Mesodermal cell (in vitro differentiated cells): Measurements from ENCODE around the gene MIA.
"Not testable (repeated sequence)": the region's sequence is repeated elsewhere in the genome, so short reads cannot be mapped to it uniquely, and the experiment has no call there.

Source experiments
- H3K27ac ChIP-seq: 2 replicates; pipeline ENCODE4 v1.7.0; 2013; ENCODE audit warnings: mild to moderate bottlenecking, low read depth, low read length, moderate library complexity; ENCODE audit not compliant: severe bottlenecking
- H3K36me3 ChIP-seq: 2 replicates; pipeline ENCODE4 v1.7.1; 2013; ENCODE audit warnings: mild to moderate bottlenecking, low read length, moderate library complexity; ENCODE audit not compliant: control insufficient read depth, insufficient read depth
- H3K4me1 ChIP-seq: one replicate; pipeline ENCODE4 v1.7.1; 2013; ENCODE audit warnings: mild to moderate bottlenecking, low read length; ENCODE audit not compliant: insufficient read depth, control insufficient read depth, poor library complexity, severe bottlenecking
- H3K4me3 ChIP-seq: 2 replicates; pipeline ENCODE4 v1.7.0; 2013; ENCODE audit warnings: low read length, control low read depth, mild to moderate bottlenecking; ENCODE audit not compliant: insufficient read depth, poor library complexity, severe bottlenecking; ENCODE audit errors: extremely low read depth
- H3K9me3 ChIP-seq: 2 replicates; pipeline ENCODE4 v1.7.1; 2013; ENCODE audit warnings: mild to moderate bottlenecking, low read length, moderate library complexity; ENCODE audit not compliant: control insufficient read depth
- WGBS, 2 experiments: methylation state at CpG; one replicate each; pipeline ENCODE4 v1.1.5; 2013; ENCODE audit warnings: missing lambda C conversion rate in 2 of 2; ENCODE audit not compliant: insufficient coverage in 2 of 2; 5-methylcytosine and 5-hydroxymethylcytosine counted together

Gene MIA

DNA sequence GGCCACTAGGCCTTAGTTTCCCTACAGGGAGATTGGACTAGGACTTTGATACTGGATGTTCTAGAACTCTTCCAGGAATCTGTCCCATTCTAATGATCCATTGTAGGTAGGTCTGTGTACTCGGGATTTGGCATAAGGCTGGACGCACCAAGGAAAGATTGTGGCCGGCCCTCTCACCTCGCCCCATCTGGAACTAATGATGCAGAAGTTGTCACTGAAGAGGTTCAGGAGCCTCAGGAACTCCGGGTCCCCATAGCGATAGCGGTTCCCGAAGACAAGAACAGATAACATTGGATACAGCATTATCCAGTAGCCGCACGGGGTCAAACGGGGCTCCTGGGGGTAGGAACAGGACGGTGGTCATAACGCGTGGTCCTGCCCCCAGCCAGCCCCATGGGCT is 34.8 kb downstream of the MIA start:
- Histone ChIP-seq H3K36me3 (peaks cover 39% of the 10 kb centered on the region), H3K27ac (peak overlapping the region; percentile 36), H3K4me1 (peaks cover 45% of the 10 kb centered on the region), H3K4me3 (peak overlapping the region; percentile 32), H3K9me3 (no peaks in the 10 kb centered on the region)
- WGBS, 2 experiments, result 89 to 94% methylated on average over 7 to 8 of the region's 14 CpGs

- WGBS, 2 experiments, result 1 to 4% methylated on average over 21 of the region's 65 CpGs
- Histone ChIP-seq H3K4me3 (peak overlapping the region; percentile 32), H3K27ac (peak overlapping the region; percentile 36), H3K36me3 (peaks cover 32% of the 10 kb centered on the region), H3K4me1 (peaks cover 39% of the 10 kb centered on the region)
- not testable (repeated sequence) for H3K9me3 ChIP-seq
These were observed 35.5 kb downstream of the MIA start for GRCh38 chr19:40810649-40811408.

DNA sequence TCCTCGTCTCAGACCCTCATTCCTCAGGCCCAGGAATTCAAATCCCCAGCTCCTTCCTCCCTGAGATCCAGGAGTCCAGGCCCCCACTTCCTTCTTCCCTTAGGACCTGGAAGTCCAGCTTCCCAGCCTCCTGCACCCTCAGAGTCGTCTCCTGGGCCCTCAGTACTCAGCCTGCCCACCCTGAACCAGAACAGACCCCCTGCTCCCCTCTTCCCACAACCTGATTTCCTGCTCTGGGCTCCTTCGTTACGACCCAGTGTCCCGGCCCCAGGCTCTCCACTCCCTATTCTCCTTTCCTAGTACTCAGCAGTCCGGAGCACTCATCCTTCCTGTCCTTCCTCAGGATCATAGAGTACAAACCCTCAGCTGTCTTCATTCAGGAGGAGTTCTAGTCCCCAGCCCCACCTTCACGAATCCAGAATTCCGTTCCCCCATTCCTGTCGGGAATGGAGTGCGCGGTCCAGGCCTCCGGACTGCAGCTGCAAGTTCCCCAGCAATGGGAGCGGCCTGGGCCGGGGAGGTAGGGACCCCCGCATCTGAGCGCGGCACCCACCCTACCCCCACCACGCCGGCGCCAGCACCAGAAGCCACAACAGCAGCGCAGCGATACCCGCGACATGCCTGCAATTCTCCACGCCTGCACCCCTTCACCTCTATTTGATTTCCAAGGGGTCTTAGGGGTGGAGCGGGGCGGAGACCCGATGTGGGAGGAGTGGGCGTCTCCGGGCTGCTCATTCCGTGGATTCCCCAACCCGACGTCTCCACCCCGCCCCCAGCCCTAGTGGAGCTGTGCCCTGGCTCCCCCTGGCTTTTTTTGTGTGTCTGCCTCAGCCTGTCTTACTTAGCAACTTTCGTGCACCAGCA is 36.4 kb downstream of the MIA start:
- peaks cover 31% of the 10 kb centered on the region for H3K36me3 ChIP-seq
- H3K9me3 ChIP-seq, result no peaks in the 10 kb centered on the region
- H3K4me3 ChIP-seq, result peak overlapping the region; percentile 32
- H3K27ac ChIP-seq, result peak overlapping the region; percentile 25
- 14 to 36% methylated on average over 12 to 13 of the region's 35 CpGs for WGBS, 2 experiments
- peaks cover 31% of the 10 kb centered on the region for H3K4me1 ChIP-seq

- 88 to 92% methylated on average over 6 to 7 of the region's 7 CpGs for WGBS, 2 experiments
- not testable (repeated sequence) for H3K9me3 ChIP-seq, H3K4me3 ChIP-seq, H3K27ac ChIP-seq
- H3K4me1 ChIP-seq, result peaks cover 24% of the 10 kb centered on the region
- H3K36me3 ChIP-seq, result peaks cover 23% of the 10 kb centered on the region
These were observed 37.2 kb downstream of the MIA start for GRCh38 chr19:40812571-40812970.

DNA sequence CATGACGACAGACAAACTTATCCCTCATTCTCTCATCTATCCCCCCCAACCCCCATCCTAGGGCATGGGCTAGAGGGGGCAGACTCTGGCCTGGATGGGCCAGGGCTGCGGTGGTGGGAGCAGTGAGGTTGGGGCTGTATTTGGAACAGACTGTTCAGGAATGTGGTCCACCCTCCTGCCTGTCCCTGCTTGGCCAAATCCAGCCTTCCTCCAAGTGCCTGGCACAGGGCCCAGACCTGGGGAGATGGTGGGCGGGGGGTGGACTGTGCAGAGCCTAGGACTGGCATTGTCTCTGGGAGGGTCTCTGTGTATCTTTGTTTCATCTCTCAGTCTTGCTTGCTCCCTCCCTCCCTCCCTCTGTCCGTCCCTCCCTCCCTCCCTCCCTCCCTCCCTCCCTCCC is 37.9 kb downstream of the MIA start:
- no peak overlapping the region for H3K27ac ChIP-seq
- no peak overlapping the region for H3K4me3 ChIP-seq
- H3K4me1 ChIP-seq, result peaks cover 24% of the 10 kb centered on the region
- H3K9me3 ChIP-seq, result no peaks in the 10 kb centered on the region
- WGBS, 2 experiments, result 60% methylated on average over 1 of the region's 4 CpGs; no CpG with 5 or more reads in 1 of the 2 experiments
- H3K36me3 ChIP-seq, result peaks cover 17% of the 10 kb centered on the region

- no peaks in the 10 kb centered on the region for H3K36me3 ChIP-seq
- no peak overlapping the region for H3K4me3 ChIP-seq
- no peak overlapping the region for H3K27ac ChIP-seq
- peaks cover 18% of the 10 kb centered on the region for H3K4me1 ChIP-seq
- 80 to 90% methylated on average over 2 of the region's 4 CpGs for WGBS, 2 experiments
- no peaks in the 10 kb centered on the region for H3K9me3 ChIP-seq
These were observed 39.9 kb downstream of the MIA start for GRCh38 chr19:40815223-40815622.

DNA sequence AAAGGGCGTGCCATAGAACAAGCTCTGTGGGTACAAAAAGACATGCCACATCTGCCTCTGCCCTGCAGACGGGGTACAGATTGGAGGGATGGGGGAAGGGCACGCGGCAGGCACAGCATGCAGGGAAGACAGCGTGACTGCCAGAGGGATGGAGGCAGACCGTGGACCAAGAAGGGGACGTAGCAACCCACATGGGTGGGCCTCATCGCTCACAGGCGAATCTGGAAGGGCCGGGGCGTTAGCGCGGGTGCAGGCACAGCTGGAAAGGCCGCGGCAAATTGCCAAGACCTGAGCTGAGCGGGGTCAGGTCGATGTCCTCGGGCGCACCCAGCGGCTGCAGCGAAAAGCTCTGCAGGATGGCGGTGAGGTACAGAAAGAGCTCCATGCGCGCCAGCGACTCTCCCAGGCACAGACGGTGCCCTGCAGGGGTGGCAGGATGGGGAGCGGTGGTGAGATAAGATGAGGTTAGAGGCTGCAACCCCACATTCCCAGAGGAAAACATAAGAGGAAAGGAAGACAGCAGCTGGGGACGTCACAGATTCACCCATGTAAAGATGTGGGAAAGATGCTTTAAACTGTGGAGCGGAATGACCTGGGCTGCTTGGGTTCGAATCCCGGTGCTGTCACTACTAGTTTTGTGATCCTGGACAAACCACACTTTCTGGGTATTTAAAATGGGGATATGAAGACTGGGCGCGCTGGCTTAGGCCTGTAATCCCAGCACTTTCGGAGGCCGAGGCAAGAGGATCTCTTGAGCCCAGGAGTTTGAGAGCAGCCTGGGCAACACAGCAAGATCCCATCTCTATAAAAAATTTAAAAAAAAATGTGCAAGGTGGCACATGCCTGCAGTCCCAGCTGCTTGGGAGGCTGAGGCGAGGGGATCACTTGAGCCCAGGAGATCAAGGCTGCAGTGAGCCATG is 43.4 kb downstream of the MIA start:
- 26 to 43% methylated on average over 10 to 15 of the region's 36 CpGs for WGBS, 2 experiments
- not testable (repeated sequence) for H3K9me3 ChIP-seq, H3K36me3 ChIP-seq, H3K4me3 ChIP-seq, H3K27ac ChIP-seq
- H3K4me1 ChIP-seq, result peaks cover 23% of the 10 kb centered on the region

DNA sequence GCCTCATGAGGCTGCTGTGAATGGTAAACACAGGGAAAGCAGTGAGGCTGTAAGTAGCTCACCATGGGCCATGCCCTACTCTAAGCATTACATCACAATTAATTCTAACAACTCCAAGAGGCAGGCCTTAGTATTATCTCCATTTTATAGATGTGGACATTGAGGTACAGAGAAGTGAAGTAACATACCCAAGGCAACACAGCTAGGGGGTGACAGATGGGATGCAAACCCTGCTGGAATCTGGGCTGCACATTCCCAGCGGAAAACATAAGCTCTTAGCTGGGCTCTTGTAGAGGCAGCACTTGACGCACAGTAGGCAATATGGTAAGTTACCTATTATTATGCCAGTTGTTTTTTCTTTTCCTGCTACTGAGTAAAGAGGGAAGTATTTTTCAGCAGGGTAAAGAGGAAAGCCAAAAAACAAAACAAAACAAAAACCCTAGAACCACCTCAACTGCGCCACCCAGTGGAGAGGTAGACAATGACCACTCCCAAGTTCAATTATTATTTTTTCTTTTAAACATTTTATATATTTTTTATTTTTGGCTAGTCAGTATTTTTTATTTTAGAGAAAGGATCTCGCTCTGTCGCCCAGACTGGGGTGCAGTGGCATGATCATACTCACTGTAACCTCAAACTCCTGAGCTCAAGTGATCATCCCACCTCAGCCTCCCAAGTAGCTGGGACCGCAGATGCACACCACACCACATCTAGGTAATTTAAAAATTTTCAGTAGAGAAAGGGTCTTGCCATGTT is 44.3 kb downstream of the MIA start:
- not testable (repeated sequence) for H3K27ac ChIP-seq, H3K4me3 ChIP-seq, H3K9me3 ChIP-seq, H3K36me3 ChIP-seq
- 83% methylated on average over 1 of the region's 6 CpGs; no CpG with 5 or more reads in 1 of the 2 experiments for WGBS, 2 experiments
- H3K4me1 ChIP-seq, result peaks cover 22% of the 10 kb centered on the region

- Histone ChIP-seq H3K4me1 (peaks cover 22% of the 10 kb centered on the region), H3K4me3 (no peak overlapping the region), H3K36me3 (no peaks in the 10 kb centered on the region), H3K9me3 (no peaks in the 10 kb centered on the region), H3K27ac (peak overlapping the region; percentile 82)
- WGBS, 2 experiments, result 94 to 96% methylated on average over 20 to 22 of the region's 22 CpGs
These were observed 46.8 kb downstream of the MIA start for GRCh38 chr19:40822161-40822560.
